Epithelial cell of prostate (primary cell): ENCODE data around the gene GAB1.

Source experiments
- DNase-seq: peaks from one replicate; pipeline ENCODE4 v3.0.0-alpha.2; 2011; ENCODE audit warnings: low read depth, low spot score
- H3K27ac ChIP-seq: fragments of 450-650 bp; 2 replicates; pipeline ENCODE4 v1.5.1; 2017; ENCODE audit warnings: mild to moderate bottlenecking

Gene GAB1

GRCh38 chr4:143336781-143337599, at the start of gene GAB1:
TSS of gene GAB1 (plus strand) at chr4:143336876. CDS start at chr4:143337189, 313 bp downstream.
- peak within 1 kb of the TSS; percentile 90 for H3K27ac ChIP-seq
- no peak for DNase-seq

GRCh38 chr4:143287572-143287923, 49.1 kb upstream of the GAB1 start:
- DNase-seq = no peak
- peak overlapping the region; percentile 73 for H3K27ac ChIP-seq

- DNase-seq = no peak
- H3K27ac ChIP-seq = no peak overlapping the region
Measured at GRCh38 chr4:143288171-143288570, 48.5 kb upstream of the GAB1 start.

GRCh38 chr4:143289370-143289769, 47.3 kb upstream of the GAB1 start:
- no peak for DNase-seq
- no peak overlapping the region for H3K27ac ChIP-seq

- H3K27ac ChIP-seq = peak overlapping the region; percentile 40
- no peak for DNase-seq
Measured at GRCh38 chr4:143291314-143291713, 45.4 kb upstream of the GAB1 start.

- DNase-seq = no peak
- H3K27ac ChIP-seq = no peak overlapping the region
Measured at GRCh38 chr4:143292858-143293257, 43.8 kb upstream of the GAB1 start.

GRCh38 chr4:143294310-143294709, 42.4 kb upstream of the GAB1 start:
- DNase-seq = no peak
- no peak overlapping the region for H3K27ac ChIP-seq

- H3K27ac ChIP-seq = no peak overlapping the region
- DNase-seq = no peak
Measured at GRCh38 chr4:143294710-143295275, 41.9 kb upstream of the GAB1 start.

- no peak overlapping the region for H3K27ac ChIP-seq
- DNase-seq = no peak
Measured at GRCh38 chr4:143296397-143297067, 40.1 kb upstream of the GAB1 start.

- DNase-seq = no peak
- no peak overlapping the region for H3K27ac ChIP-seq
Measured at GRCh38 chr4:143300860-143301259, 35.8 kb upstream of the GAB1 start.

- DNase-seq = no peak
- no peak overlapping the region for H3K27ac ChIP-seq
Measured at GRCh38 chr4:143302536-143302935, 34.1 kb upstream of the GAB1 start.

GRCh38 chr4:143306788-143307187, 29.9 kb upstream of the GAB1 start:
- DNase-seq = no peak
- H3K27ac ChIP-seq = no peak overlapping the region

GRCh38 chr4:143307531-143307930, 29.1 kb upstream of the GAB1 start:
- DNase-seq = no peak
- no peak overlapping the region for H3K27ac ChIP-seq

- DNase-seq = no peak
Measured at GRCh38 chr4:143308377-143308776, 28.3 kb upstream of the GAB1 start.

GRCh38 chr4:143311924-143312323, 24.8 kb upstream of the GAB1 start:
- no peak overlapping the region for H3K27ac ChIP-seq

More at GRCh38 chr4:143308377-143308776, 28.3 kb upstream of the GAB1 start:
- no peak overlapping the region for H3K27ac ChIP-seq

GRCh38 chr4:143313521-143313920, 23.2 kb upstream of the GAB1 start:
- no peak for DNase-seq
- H3K27ac ChIP-seq = no peak overlapping the region

More at GRCh38 chr4:143311924-143312323, 24.8 kb upstream of the GAB1 start:
- DNase-seq = no peak

GRCh38 chr4:143313996-143314395, 22.7 kb upstream of the GAB1 start:
- DNase-seq = no peak
- H3K27ac ChIP-seq = no peak overlapping the region

- H3K27ac ChIP-seq = no peak overlapping the region
- DNase-seq = no peak
Measured at GRCh38 chr4:143320113-143320512, 16.6 kb upstream of the GAB1 start.

GRCh38 chr4:143326735-143327134, 9.9 kb upstream of the GAB1 start:
- no peak for DNase-seq
- no peak overlapping the region for H3K27ac ChIP-seq

- DNase-seq = no peak
- H3K27ac ChIP-seq = no peak overlapping the region
Measured at GRCh38 chr4:143329985-143330384, 6.7 kb upstream of the GAB1 start.
